Activated CD8-positive, alpha-beta memory T cell treated with anti-CD3 and anti-CD28 coated beads, Interleukin-2, amount 10 ng/mL, durations not matched to agents 7 days and 5 days (primary cell): ENCODE data around the gene CACNA1C. TPM values are rescaled to one million over a fixed set of nuclear protein-coding genes. Genes with fewer than 3 reads are reported as not detected.
"Not testable (repeated sequence)": the region's sequence is repeated elsewhere in the genome, so short reads cannot be mapped to it uniquely, and the experiment has no call there.

ENCODE experiments used
- ATAC-seq: fragments of 150-1000 bp; cut with Tn5 transposase; one replicate; pipeline ENCODE4 v1.10.0; 2021; ENCODE audit warnings: moderate library complexity
- CTCF ChIA-PET: fragments of 350-600 bp; sonication (Branson Sonifier 250); formaldehyde crosslinking; loops from one replicate; lab custom pipeline; 2021; ENCODE audit warnings: antibody characterized with exemption; lab: Charles Lee
- DNase-seq: peaks from one replicate; pipeline ENCODE4 v3.0.0-alpha.2; 2020
- H3K27ac Mint-ChIP-seq: one replicate; pipeline ENCODE4 v1.8.0; 2021; ENCODE audit warnings: mild to moderate bottlenecking, mixed read lengths
- H3K27me3 Mint-ChIP-seq: one replicate; pipeline ENCODE4 v1.8.0; 2021; ENCODE audit warnings: mixed read lengths
- H3K36me3 Mint-ChIP-seq: one replicate; pipeline ENCODE4 v1.8.0; 2021; ENCODE audit warnings: mild to moderate bottlenecking, mixed read lengths
- H3K4me1 Mint-ChIP-seq: one replicate; pipeline ENCODE4 v1.8.0; 2021; ENCODE audit warnings: mixed read lengths
- H3K4me3 Mint-ChIP-seq: one replicate; pipeline ENCODE4 v1.8.0; 2021; ENCODE audit warnings: mild to moderate bottlenecking, moderate library complexity, mixed read lengths
- H3K9me3 Mint-ChIP-seq: one replicate; pipeline ENCODE4 v1.8.0; 2022; ENCODE audit warnings: low read depth, mixed read lengths
- total RNA-seq, 2 experiments: library from RNA; stranded (reverse); gene quantifications; one replicate each; pipeline ENCODE4 v1.2.3, GENCODE V29; 2021

CACNA1C gene
- total RNA-seq, 2 experiments from 2014 or later: 0.14 to 0.26 TPM

GRCh38 chr12:2479851-2480535, 427.2 kb downstream of the CACNA1C start:
- Mint-ChIP-seq H3K36me3 (no peaks in the 10 kb centered on the region), H3K27me3 (peaks cover 18% of the 10 kb centered on the region), H3K4me1 (no peaks in the 10 kb centered on the region), H3K27ac (no peak overlapping the region), H3K4me3 (no peak overlapping the region), H3K9me3 (no peaks in the 10 kb centered on the region)
- CTCF ChIA-PET: no interaction called here
- no peak for ATAC-seq
- DNase-seq: no peak

DNA sequence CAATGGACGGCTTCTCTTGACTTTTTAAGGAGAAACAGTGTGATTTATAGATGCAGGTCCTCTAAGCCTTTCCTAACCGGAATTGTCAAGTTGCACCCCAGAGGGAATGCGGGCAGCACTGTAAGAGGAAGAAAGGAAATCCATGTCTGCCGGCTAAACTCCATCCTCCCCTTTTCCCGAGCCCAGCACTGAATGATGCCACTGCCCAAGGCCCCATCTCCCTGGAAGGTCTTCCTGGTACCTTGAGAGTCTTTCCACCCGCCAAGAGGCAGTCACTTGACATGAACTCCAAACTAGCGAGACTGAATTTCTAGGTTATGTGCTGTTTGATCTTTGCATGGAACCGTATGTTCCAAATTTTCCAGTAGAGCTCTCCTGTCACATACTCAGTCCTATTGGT, 428.6 kb downstream of the CACNA1C start:
- DNase-seq: no peak
- H3K27me3 Mint-ChIP-seq: peaks cover 13% of the 10 kb centered on the region
- no peaks in the 10 kb centered on the region for H3K9me3 Mint-ChIP-seq
- no peak overlapping the region for H3K27ac Mint-ChIP-seq
- no peak overlapping the region for H3K4me3 Mint-ChIP-seq
- H3K4me1 Mint-ChIP-seq: no peaks in the 10 kb centered on the region
- no peak for ATAC-seq
- CTCF ChIA-PET: no interaction called here
- H3K36me3 Mint-ChIP-seq: no peaks in the 10 kb centered on the region

DNA sequence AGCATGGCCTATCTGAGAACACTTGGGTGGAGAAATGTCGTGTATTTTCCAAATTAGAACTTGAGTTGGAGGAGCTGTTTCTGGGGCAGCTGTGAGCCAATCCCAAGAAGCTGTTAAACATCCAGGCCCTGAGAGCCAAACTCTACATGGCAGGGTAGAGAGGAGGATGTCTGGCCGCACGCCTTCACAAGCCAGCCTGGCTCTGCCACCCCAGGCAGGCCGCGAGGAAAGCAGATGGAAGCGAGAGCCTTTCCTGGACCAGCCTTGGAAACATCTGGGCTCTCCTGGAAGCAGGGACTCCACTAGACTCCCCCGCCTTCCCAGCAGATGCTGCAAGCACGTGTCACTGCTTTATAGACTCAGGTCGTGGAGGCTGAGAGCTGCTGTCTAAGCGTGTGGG, 429.2 kb downstream of the CACNA1C start:
- Mint-ChIP-seq H3K27ac (no peak overlapping the region), H3K9me3 (no peaks in the 10 kb centered on the region), H3K36me3 (no peaks in the 10 kb centered on the region), H3K27me3 (peaks cover 11% of the 10 kb centered on the region), H3K4me3 (no peak overlapping the region), H3K4me1 (no peaks in the 10 kb centered on the region)
- ATAC-seq (no peak), DNase-seq (no peak)
- CTCF ChIA-PET: no interaction called here

DNA sequence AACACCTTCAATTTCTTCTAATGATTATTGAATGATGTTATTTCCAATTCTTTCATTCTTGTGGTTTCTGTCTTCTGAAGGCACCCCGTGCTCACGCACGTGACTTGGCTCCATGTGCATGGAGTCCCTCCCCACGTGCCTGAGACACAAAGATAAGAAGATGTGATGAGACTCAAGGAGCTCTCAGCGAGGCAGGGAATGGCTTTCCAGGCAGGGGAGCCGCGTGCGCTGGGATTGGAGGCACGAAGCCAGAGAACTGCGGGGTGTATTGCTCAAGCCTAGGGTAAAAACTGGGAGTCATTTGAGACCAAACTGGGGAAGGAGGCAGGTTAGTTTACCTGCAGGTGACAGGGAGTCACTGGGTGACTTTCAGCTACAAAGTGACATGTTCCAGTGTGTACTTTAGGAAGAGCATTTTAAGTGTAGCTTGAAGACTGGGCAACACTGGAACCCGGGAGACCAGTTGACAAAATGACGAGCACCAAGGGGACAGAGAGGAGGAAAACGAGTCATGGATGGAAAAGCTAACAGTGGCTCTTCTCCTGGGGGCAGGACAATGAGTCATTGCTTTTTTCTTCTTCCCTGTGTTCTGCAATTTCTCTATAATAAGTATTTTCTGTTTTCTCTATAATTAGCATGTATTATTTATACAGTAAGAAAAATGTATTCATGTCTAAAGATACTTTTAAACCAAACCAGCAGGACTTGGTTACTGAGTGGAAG, 430.3 kb downstream of the CACNA1C start:
- Mint-ChIP-seq H3K4me3 (no peak overlapping the region), H3K27me3 (peaks cover 9% of the 10 kb centered on the region), H3K36me3 (no peaks in the 10 kb centered on the region), H3K9me3 (no peaks in the 10 kb centered on the region), H3K4me1 (no peaks in the 10 kb centered on the region), H3K27ac (no peak overlapping the region)
- no peak for DNase-seq
- no peak for ATAC-seq
- CTCF ChIA-PET: no interaction called here

DNA sequence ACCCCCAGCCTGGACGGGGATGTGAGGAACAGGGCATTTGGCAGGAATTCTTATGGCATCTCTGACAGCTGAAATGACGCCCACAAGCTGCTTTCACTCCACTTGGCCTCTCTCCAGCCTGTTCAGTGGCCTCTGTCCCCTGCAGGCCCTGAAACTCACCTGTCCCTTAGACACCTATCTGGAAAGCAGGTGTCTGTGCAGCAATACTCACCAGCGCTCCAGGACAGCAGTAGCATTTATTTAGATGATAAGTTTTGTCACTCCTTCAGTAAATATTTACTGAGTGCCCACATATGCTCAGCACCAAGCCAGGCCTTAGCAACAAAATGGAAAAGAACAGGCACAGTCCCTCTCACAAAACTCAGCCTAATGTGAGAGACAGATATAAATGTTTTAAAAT, 430.9 kb downstream of the CACNA1C start:
- no peaks in the 10 kb centered on the region for H3K9me3 Mint-ChIP-seq
- no peak overlapping the region for H3K4me3 Mint-ChIP-seq
- no peak for DNase-seq
- no peaks in the 10 kb centered on the region for H3K4me1 Mint-ChIP-seq
- no peaks in the 10 kb centered on the region for H3K36me3 Mint-ChIP-seq
- CTCF ChIA-PET: no interaction called here
- H3K27me3 Mint-ChIP-seq: peaks cover 9% of the 10 kb centered on the region
- H3K27ac Mint-ChIP-seq: no peak overlapping the region
- no peak for ATAC-seq

DNA sequence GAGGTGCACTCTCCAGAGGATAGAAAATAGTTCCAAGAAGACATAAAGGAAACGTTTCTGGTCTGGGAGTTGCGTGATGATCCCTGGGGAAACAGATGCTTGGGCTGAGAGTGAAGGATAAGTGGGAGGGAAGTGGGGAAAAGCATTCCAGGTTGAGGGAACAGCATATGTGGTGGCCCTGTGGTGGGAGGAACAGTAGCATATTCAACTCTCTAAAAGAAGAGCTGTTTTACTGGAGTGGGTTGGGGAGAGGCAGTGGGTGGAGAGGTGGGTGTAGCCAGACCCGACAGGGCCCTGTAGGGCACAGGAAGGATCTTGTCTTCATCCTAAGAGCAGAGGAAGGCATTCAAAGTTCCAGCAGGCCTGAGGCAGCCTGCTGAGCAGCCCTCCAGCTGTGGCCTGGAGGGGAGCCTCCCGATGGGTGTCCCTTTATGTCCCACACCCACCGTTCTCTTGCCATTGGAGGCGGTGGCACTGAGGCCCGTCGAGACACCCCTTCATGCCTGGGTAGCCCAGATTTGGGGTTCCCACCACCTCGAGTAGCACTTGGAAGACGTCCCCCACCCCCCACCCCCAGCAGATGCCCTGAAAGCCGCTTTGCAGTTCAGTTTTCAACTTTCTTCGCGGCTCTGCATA, 431.5 kb downstream of the CACNA1C start:
- ATAC-seq: no peak
- Mint-ChIP-seq H3K27ac (no peak overlapping the region), H3K4me1 (no peaks in the 10 kb centered on the region), H3K9me3 (no peaks in the 10 kb centered on the region), H3K36me3 (no peaks in the 10 kb centered on the region), H3K4me3 (no peak overlapping the region), H3K27me3 (peaks cover 9% of the 10 kb centered on the region)
- CTCF ChIA-PET: no interaction called here
- DNase-seq: no peak

- H3K9me3 Mint-ChIP-seq: no peaks in the 10 kb centered on the region
- H3K4me1 Mint-ChIP-seq: no peaks in the 10 kb centered on the region
- H3K4me3 Mint-ChIP-seq: no peak overlapping the region
- H3K36me3 Mint-ChIP-seq: no peaks in the 10 kb centered on the region
- H3K27ac Mint-ChIP-seq: no peak overlapping the region
- ATAC-seq (no peak), DNase-seq (no peak)
- CTCF ChIA-PET: no interaction called here
- H3K27me3 Mint-ChIP-seq: peaks cover 5% of the 10 kb centered on the region
Observed at GRCh38 chr12:2485681-2486080, 432.9 kb downstream of the CACNA1C start.

DNA sequence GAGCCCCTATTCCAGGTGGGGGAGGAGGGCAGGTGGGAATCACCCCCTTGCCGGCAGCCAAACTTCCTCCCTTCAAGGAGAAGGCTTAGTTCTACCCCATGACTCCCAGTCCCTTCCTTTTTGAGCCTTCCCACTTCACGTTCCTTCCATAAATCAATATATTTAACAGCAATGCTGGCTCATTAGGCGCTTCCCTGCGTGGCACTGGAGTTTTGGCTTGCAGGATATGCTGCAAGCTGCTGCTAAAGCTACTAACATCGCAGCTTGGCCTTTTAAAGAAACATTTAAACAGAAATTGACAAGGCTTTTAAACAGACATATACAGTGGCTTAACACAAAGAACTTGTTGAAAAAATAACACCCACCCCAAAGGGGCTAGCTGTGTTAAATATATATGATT, 434.0 kb downstream of the CACNA1C start:
- no peak overlapping the region for H3K4me3 Mint-ChIP-seq
- H3K36me3 Mint-ChIP-seq: no peaks in the 10 kb centered on the region
- no peaks in the 10 kb centered on the region for H3K4me1 Mint-ChIP-seq
- H3K9me3 Mint-ChIP-seq: no peaks in the 10 kb centered on the region
- H3K27ac Mint-ChIP-seq: no peak overlapping the region
- peaks cover 5% of the 10 kb centered on the region for H3K27me3 Mint-ChIP-seq
- ATAC-seq (no peak), DNase-seq (no peak)
- CTCF ChIA-PET: no interaction called here

GRCh38 chr12:2487278-2487677, 434.5 kb downstream of the CACNA1C start:
- no peak overlapping the region for H3K4me3 Mint-ChIP-seq
- no peaks in the 10 kb centered on the region for H3K9me3 Mint-ChIP-seq
- no peak for ATAC-seq
- H3K27me3 Mint-ChIP-seq: peaks cover 5% of the 10 kb centered on the region
- H3K4me1 Mint-ChIP-seq: no peaks in the 10 kb centered on the region
- DNase-seq: no peak
- no peak overlapping the region for H3K27ac Mint-ChIP-seq
- H3K36me3 Mint-ChIP-seq: no peaks in the 10 kb centered on the region
- CTCF ChIA-PET: no interaction called here

GRCh38 chr12:2488131-2488530, 435.3 kb downstream of the CACNA1C start:
- Mint-ChIP-seq H3K4me1 (no peaks in the 10 kb centered on the region), H3K27ac (no peak overlapping the region), H3K4me3 (no peak overlapping the region), H3K9me3 (no peaks in the 10 kb centered on the region), H3K36me3 (no peaks in the 10 kb centered on the region), H3K27me3 (peaks cover 8% of the 10 kb centered on the region)
- DNase-seq (no peak), ATAC-seq (no peak)
- CTCF ChIA-PET: no interaction called here

- DNase-seq: no peak
- no peak for ATAC-seq
- Mint-ChIP-seq H3K9me3 (no peaks in the 10 kb centered on the region), H3K27ac (no peak overlapping the region), H3K4me3 (no peak overlapping the region), H3K36me3 (no peaks in the 10 kb centered on the region), H3K4me1 (no peaks in the 10 kb centered on the region), H3K27me3 (peaks cover 12% of the 10 kb centered on the region)
- CTCF ChIA-PET: no interaction called here
Observed at GRCh38 chr12:2488596-2488995, 435.8 kb downstream of the CACNA1C start.

- Mint-ChIP-seq H3K27ac (no peak overlapping the region), H3K4me1 (no peaks in the 10 kb centered on the region), H3K9me3 (no peaks in the 10 kb centered on the region), H3K36me3 (no peaks in the 10 kb centered on the region), H3K27me3 (peaks cover 13% of the 10 kb centered on the region), H3K4me3 (no peak overlapping the region)
- CTCF ChIA-PET: no interaction called here
- ATAC-seq: no peak
- no peak for DNase-seq
Observed at GRCh38 chr12:2489275-2489674, 436.5 kb downstream of the CACNA1C start.

GRCh38 chr12:2490831-2491230, 438.0 kb downstream of the CACNA1C start:
- H3K9me3 Mint-ChIP-seq: no peaks in the 10 kb centered on the region
- no peaks in the 10 kb centered on the region for H3K36me3 Mint-ChIP-seq
- H3K27me3 Mint-ChIP-seq: peaks cover 26% of the 10 kb centered on the region
- no peak overlapping the region for H3K4me3 Mint-ChIP-seq
- DNase-seq: no peak
- no peak for ATAC-seq
- no peak overlapping the region for H3K27ac Mint-ChIP-seq
- H3K4me1 Mint-ChIP-seq: peaks cover 1% of the 10 kb centered on the region
- CTCF ChIA-PET: no interaction called here

DNA sequence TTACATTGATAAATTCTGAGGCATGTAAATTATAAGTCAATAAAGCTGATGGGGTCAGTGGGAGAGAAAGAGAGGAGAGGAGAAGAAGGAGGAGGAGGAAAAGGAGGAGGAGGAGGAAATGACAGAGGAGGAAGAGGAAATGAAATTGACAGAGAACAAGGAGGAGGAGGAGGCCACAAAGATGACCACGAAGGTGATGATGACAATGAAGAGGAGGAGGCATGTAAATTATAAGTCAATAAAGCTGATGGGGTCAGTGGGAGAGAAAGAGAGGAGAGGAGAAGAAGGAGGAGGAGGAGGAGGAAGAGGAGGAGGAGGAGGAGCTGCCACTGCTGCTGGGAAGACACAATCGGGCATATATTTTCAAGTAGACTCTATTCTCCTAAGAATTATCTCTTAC, 438.6 kb downstream of the CACNA1C start:
- H3K27ac Mint-ChIP-seq, H3K4me1 Mint-ChIP-seq, DNase-seq, H3K36me3 Mint-ChIP-seq, CTCF ChIA-PET, ATAC-seq, H3K9me3 Mint-ChIP-seq, H3K4me3 Mint-ChIP-seq: not testable (repeated sequence)
- H3K27me3 Mint-ChIP-seq: peaks cover 27% of the 10 kb centered on the region
